LHCN-M2 (cell line): ENCODE measurements around the gene MUC6. TPM values are rescaled to one million over a fixed set of nuclear protein-coding genes. Genes with fewer than 3 reads are reported as not detected.
"Not testable (repeated sequence)": the region's sequence is repeated elsewhere in the genome, so short reads cannot be mapped to it uniquely, and the experiment has no call there.

Experiments
- DNase-seq: peaks from one replicate; pipeline ENCODE4 v3.0.0-alpha.2; 2012; ENCODE audit warnings: low read depth
- total RNA-seq: library from RNA; depleted of rRNA; stranded (reverse); fragments of >200 nt; gene quantifications from 2 replicates; pipeline ENCODE4 v1.2.3, GENCODE V29; 2014

MUC6 gene
- total RNA-seq, 1 experiment from 2014 or later = not detected

GRCh38 chr11:986270-986951, 50.1 kb downstream of the MUC6 start:
- no peak for DNase-seq

- no peak for DNase-seq
These were observed 50.7 kb downstream of the MUC6 start for GRCh38 chr11:985848-986247.

- DNase-seq = no peak
These were observed 51.1 kb downstream of the MUC6 start for GRCh38 chr11:985406-985805.

- DNase-seq = no peak
These were observed 52.0 kb downstream of the MUC6 start for GRCh38 chr11:984546-984945.

GRCh38 chr11:981764-982163, 54.8 kb downstream of the MUC6 start:
- no peak for DNase-seq

GRCh38 chr11:980438-981357, 55.8 kb downstream of the MUC6 start:
- DNase-seq = peak; percentile 15

GRCh38 chr11:978781-979180, 57.7 kb downstream of the MUC6 start:
- no peak for DNase-seq

GRCh38 chr11:977830-978720, 58.4 kb downstream of the MUC6 start:
- no peak for DNase-seq

GRCh38 chr11:976431-977160, 59.9 kb downstream of the MUC6 start:
- peak; percentile 58 for DNase-seq

- no peak for DNase-seq
These were observed 60.7 kb downstream of the MUC6 start for GRCh38 chr11:975827-976226.

- DNase-seq = not testable (repeated sequence)
These were observed 61.1 kb downstream of the MUC6 start for GRCh38 chr11:975376-975775.

- no peak for DNase-seq
These were observed 63.3 kb downstream of the MUC6 start for GRCh38 chr11:973237-973636.

GRCh38 chr11:972523-973211, 63.9 kb downstream of the MUC6 start:
- no peak for DNase-seq

GRCh38 chr11:971731-972365, 64.7 kb downstream of the MUC6 start:
- DNase-seq = no peak

GRCh38 chr11:971092-971690, 65.3 kb downstream of the MUC6 start:
- DNase-seq = no peak

GRCh38 chr11:970319-970871, 66.1 kb downstream of the MUC6 start:
- DNase-seq = no peak

GRCh38 chr11:969651-970205, 66.8 kb downstream of the MUC6 start:
- DNase-seq = no peak

- no peak for DNase-seq
These were observed 67.7 kb downstream of the MUC6 start for GRCh38 chr11:968822-969221.
